ENCODE results near the gene SPIC.

Gene SPIC

GRCh38 chr12:101480849-101481248 is 5.7 kb downstream of the SPIC start:
- no peak for DNase-seq (ENCODE audit: low spot score)
- no peaks in the 10 kb centered on the region for H3K79me1 ChIP-seq (ENCODE audit: low read depth, low read length)
- H3K14ac ChIP-seq (ENCODE audit: low read length) = no peak overlapping the region

GRCh38 chr12:101485021-101485420 is 9.9 kb downstream of the SPIC start:
- no peak overlapping the region for H3K9ac ChIP-seq (ENCODE audit: low read depth, low read length, poor library complexity)
- no peak overlapping the region for H3K23ac ChIP-seq (ENCODE audit: low read depth, low read length, poor library complexity)
- no peak overlapping the region for H3K14ac ChIP-seq (ENCODE audit: low read length)
- H4K91ac ChIP-seq (ENCODE audit: low read depth, low read length, poor library complexity) = no peak overlapping the region
- no peaks in the 10 kb centered on the region for H3K36me3 ChIP-seq (replicated peaks in 1 of 2; ENCODE audit: control insufficient read depth in 2 of 2, insufficient read depth in 2 of 2, low read length in 2 of 2)
- no peak overlapping the region for H2BK12ac ChIP-seq (ENCODE audit: low read length)
- no peak overlapping the region for H2BK5ac ChIP-seq (ENCODE audit: low read length)
- H2BK120ac ChIP-seq (ENCODE audit: low read depth, low read length) = no peak overlapping the region
- H3K27me3 ChIP-seq (ENCODE audit: control insufficient read depth in 3 of 3, insufficient read depth in 3 of 3, low read depth in 1 of 3, low read length in 3 of 3) = no peaks in the 10 kb centered on the region
- no peaks in the 10 kb centered on the region for H3K79me1 ChIP-seq (ENCODE audit: low read depth, low read length)
- no peak overlapping the region for H3K27ac ChIP-seq (replicated peaks; ENCODE audit: low read length)
- H3K9me3 ChIP-seq (replicated peaks in 1 of 2; ENCODE audit: control insufficient read depth in 2 of 2, insufficient read depth in 1 of 2, low read depth in 1 of 2, low read length in 2 of 2) = no peaks in the 10 kb centered on the region
- H3K4ac ChIP-seq (ENCODE audit: low read length) = no peak overlapping the region
- H3K4me1 ChIP-seq (ENCODE audit: control insufficient read depth in 2 of 2, insufficient read depth in 1 of 2, low read depth in 1 of 2, low read length in 2 of 2) = no peaks in the 10 kb centered on the region
- no peak overlapping the region for H4K8ac ChIP-seq (ENCODE audit: low read depth, low read length)
- no peak overlapping the region for H3K18ac ChIP-seq (ENCODE audit: low read length)
- H3K4me3 ChIP-seq (ENCODE audit: low read length in 2 of 2) = no peak overlapping the region
- no peak overlapping the region for H3K4me2 ChIP-seq (ENCODE audit: insufficient read depth, low read length, poor library complexity, severe bottlenecking)
- no peak overlapping the region for H2AFZ ChIP-seq (ENCODE audit: low read length)
- no peak overlapping the region for H2AK5ac ChIP-seq (ENCODE audit: low read depth, low read length)
- no peak for DNase-seq (ENCODE audit: low spot score)
- H2BK15ac ChIP-seq (ENCODE audit: low read length) = no peak overlapping the region

More at GRCh38 chr12:101480849-101481248, 5.7 kb downstream of the SPIC start:
- Histone ChIP-seq H3K9ac (ENCODE audit: low read depth, low read length, poor library complexity) (no peak overlapping the region), H4K91ac (ENCODE audit: low read depth, low read length, poor library complexity) (no peak overlapping the region), H3K9me3 (replicated peaks in 1 of 2; ENCODE audit: control insufficient read depth in 2 of 2, insufficient read depth in 1 of 2, low read depth in 1 of 2, low read length in 2 of 2) (no peaks in the 10 kb centered on the region), H3K4me3 (ENCODE audit: low read length in 2 of 2) (no peak overlapping the region), H2BK15ac (ENCODE audit: low read length) (no peak overlapping the region), H3K4ac (ENCODE audit: low read length) (no peak overlapping the region), H4K8ac (ENCODE audit: low read depth, low read length) (no peak overlapping the region), H3K4me1 (ENCODE audit: control insufficient read depth in 2 of 2, insufficient read depth in 1 of 2, low read depth in 1 of 2, low read length in 2 of 2) (no peaks in the 10 kb centered on the region), H3K23ac (ENCODE audit: low read depth, low read length, poor library complexity) (no peak overlapping the region), H3K18ac (ENCODE audit: low read length) (no peak overlapping the region), H2AK5ac (ENCODE audit: low read depth, low read length) (no peak overlapping the region), H3K27ac (replicated peaks; ENCODE audit: low read length) (no peak overlapping the region), H2BK5ac (ENCODE audit: low read length) (no peak overlapping the region), H3K27me3 (ENCODE audit: control insufficient read depth in 3 of 3, insufficient read depth in 3 of 3, low read depth in 1 of 3, low read length in 3 of 3) (no peaks in the 10 kb centered on the region), H3K4me2 (ENCODE audit: insufficient read depth, low read length, poor library complexity, severe bottlenecking) (no peak overlapping the region), H2AFZ (ENCODE audit: low read length) (no peak overlapping the region), H3K36me3 (replicated peaks in 1 of 2; ENCODE audit: control insufficient read depth in 2 of 2, insufficient read depth in 2 of 2, low read length in 2 of 2) (no peaks in the 10 kb centered on the region), H2BK120ac (ENCODE audit: low read depth, low read length) (no peak overlapping the region), H2BK12ac (ENCODE audit: low read length) (no peak overlapping the region)
- no CpG with 5 or more reads among the region's 1 CpG for WGBS, 2 donors (ENCODE audit: extremely low coverage in 2 of 2, insufficient read length in 2 of 2, insufficient replicate concordance in 1 of 2)

- Histone ChIP-seq H3K4ac (ENCODE audit: low read length) (no peak overlapping the region), H3K27ac (replicated peaks; ENCODE audit: low read length) (no peak overlapping the region), H3K27me3 (ENCODE audit: control insufficient read depth in 3 of 3, insufficient read depth in 3 of 3, low read depth in 1 of 3, low read length in 3 of 3) (no peaks in the 10 kb centered on the region), H3K4me3 (ENCODE audit: low read length in 2 of 2) (no peak overlapping the region), H4K8ac (ENCODE audit: low read depth, low read length) (no peak overlapping the region), H3K4me2 (ENCODE audit: insufficient read depth, low read length, poor library complexity, severe bottlenecking) (no peak overlapping the region), H3K18ac (ENCODE audit: low read length) (no peak overlapping the region), H3K14ac (ENCODE audit: low read length) (no peak overlapping the region), H4K91ac (ENCODE audit: low read depth, low read length, poor library complexity) (no peak overlapping the region), H2BK120ac (ENCODE audit: low read depth, low read length) (no peak overlapping the region), H3K36me3 (replicated peaks in 1 of 2; ENCODE audit: control insufficient read depth in 2 of 2, insufficient read depth in 2 of 2, low read length in 2 of 2) (no peaks in the 10 kb centered on the region), H3K79me1 (ENCODE audit: low read depth, low read length) (no peaks in the 10 kb centered on the region), H2BK15ac (ENCODE audit: low read length) (no peak overlapping the region), H3K4me1 (ENCODE audit: control insufficient read depth in 2 of 2, insufficient read depth in 1 of 2, low read depth in 1 of 2, low read length in 2 of 2) (no peaks in the 10 kb centered on the region), H3K9ac (ENCODE audit: low read depth, low read length, poor library complexity) (no peak overlapping the region), H2AFZ (ENCODE audit: low read length) (no peak overlapping the region), H2BK12ac (ENCODE audit: low read length) (no peak overlapping the region), H3K9me3 (replicated peaks in 1 of 2; ENCODE audit: control insufficient read depth in 2 of 2, insufficient read depth in 1 of 2, low read depth in 1 of 2, low read length in 2 of 2) (no peaks in the 10 kb centered on the region), H3K23ac (ENCODE audit: low read depth, low read length, poor library complexity) (no peak overlapping the region), H2BK5ac (ENCODE audit: low read length) (no peak overlapping the region), H2AK5ac (ENCODE audit: low read depth, low read length) (no peak overlapping the region)
- no CpG with 5 or more reads among the region's 2 CpGs for WGBS, 2 donors (ENCODE audit: extremely low coverage in 2 of 2, insufficient read length in 2 of 2, insufficient replicate concordance in 1 of 2)
- no peak for DNase-seq (ENCODE audit: low spot score)
These were observed 13.3 kb downstream of the SPIC start for GRCh38 chr12:101488469-101488868.

GRCh38 chr12:101490286-101490920 is 15.3 kb downstream of the SPIC start:
- Histone ChIP-seq H3K18ac (ENCODE audit: low read length) (no peak overlapping the region), H2BK120ac (ENCODE audit: low read depth, low read length) (no peak overlapping the region), H3K4me3 (ENCODE audit: low read length in 2 of 2) (no peak overlapping the region), H3K23ac (ENCODE audit: low read depth, low read length, poor library complexity) (no peak overlapping the region), H2AK5ac (ENCODE audit: low read depth, low read length) (no peak overlapping the region), H2BK5ac (ENCODE audit: low read length) (no peak overlapping the region), H3K36me3 (replicated peaks in 1 of 2; ENCODE audit: control insufficient read depth in 2 of 2, insufficient read depth in 2 of 2, low read length in 2 of 2) (no peaks in the 10 kb centered on the region), H4K91ac (ENCODE audit: low read depth, low read length, poor library complexity) (no peak overlapping the region), H2BK15ac (ENCODE audit: low read length) (no peak overlapping the region), H3K4ac (ENCODE audit: low read length) (no peak overlapping the region), H3K14ac (ENCODE audit: low read length) (no peak overlapping the region), H3K9ac (ENCODE audit: low read depth, low read length, poor library complexity) (no peak overlapping the region), H3K9me3 (replicated peaks in 1 of 2; ENCODE audit: control insufficient read depth in 2 of 2, insufficient read depth in 1 of 2, low read depth in 1 of 2, low read length in 2 of 2) (no peaks in the 10 kb centered on the region), H3K27me3 (ENCODE audit: control insufficient read depth in 3 of 3, insufficient read depth in 3 of 3, low read depth in 1 of 3, low read length in 3 of 3) (no peaks in the 10 kb centered on the region), H2AFZ (ENCODE audit: low read length) (no peak overlapping the region), H2BK12ac (ENCODE audit: low read length) (no peak overlapping the region), H4K8ac (ENCODE audit: low read depth, low read length) (no peak overlapping the region), H3K4me1 (ENCODE audit: control insufficient read depth in 2 of 2, insufficient read depth in 1 of 2, low read depth in 1 of 2, low read length in 2 of 2) (no peaks in the 10 kb centered on the region), H3K79me1 (ENCODE audit: low read depth, low read length) (no peaks in the 10 kb centered on the region), H3K27ac (replicated peaks; ENCODE audit: low read length) (no peak overlapping the region), H3K4me2 (ENCODE audit: insufficient read depth, low read length, poor library complexity, severe bottlenecking) (no peak overlapping the region)
- peak; percentile 12 for DNase-seq (ENCODE audit: low spot score)
- WGBS, 2 donors (ENCODE audit: extremely low coverage in 2 of 2, insufficient read length in 2 of 2, insufficient replicate concordance in 1 of 2) = no CpG with 5 or more reads among the region's 3 CpGs

Data from neuronal stem cell (in vitro differentiated cells).